ENCODE results near the gene SPIC. TPM values are rescaled to one million over a fixed set of nuclear protein-coding genes. Genes with fewer than 3 reads are reported as not detected.

Gene SPIC
- total and polyA plus RNA-seq, 2 of the 13 experiments (the other 11 are each of a cell fraction or from before 2014, with no cell fraction given) = not detected

DNA sequence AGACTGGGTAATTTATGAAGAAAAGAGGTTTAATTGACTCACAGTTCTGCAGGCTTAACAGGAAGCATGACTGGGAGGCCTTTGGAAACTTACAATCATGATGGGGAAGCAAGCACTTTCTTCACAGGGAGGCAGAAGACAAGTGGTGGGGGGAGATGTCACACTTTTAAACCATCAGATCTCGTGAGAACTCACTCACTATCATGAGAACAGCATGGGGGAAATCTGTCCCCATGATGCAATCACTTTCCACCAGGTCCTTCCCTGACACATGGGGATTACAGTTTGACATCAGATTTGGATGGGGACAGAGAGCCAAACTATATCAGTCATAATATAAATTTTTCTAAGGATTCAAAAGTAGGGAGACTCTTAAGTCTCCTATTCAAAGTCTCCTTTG, 46.0 kb downstream of the SPIC start:
- 8% methylated on average over 1 of the region's 1 CpG for WGBS (ENCODE audit: low lambda C conversion rate)
- no peak overlapping the region for H2AFZ ChIP-seq (ENCODE audit: low read length)
- no peak overlapping the region for H3K27ac ChIP-seq (ENCODE audit: extremely low read length, insufficient read depth, low read length)
- H3K79me2 ChIP-seq (ENCODE audit: insufficient read depth, low read length) = no peaks in the 10 kb centered on the region
- no peaks in the 10 kb centered on the region for H4K20me1 ChIP-seq (ENCODE audit: insufficient read depth, low read length)
- no peak overlapping the region for H3K4me3 ChIP-seq (replicated peaks in 1 of 3; ENCODE audit: insufficient read depth in 1 of 3, low read depth in 2 of 3, low read length in 3 of 3)
- no peaks in the 10 kb centered on the region for H3K36me3 ChIP-seq (replicated peaks in 1 of 2; ENCODE audit: control insufficient read depth in 1 of 2, insufficient read depth in 2 of 2, low read length in 2 of 2)
- FAIRE-seq (no peak), ATAC-seq (no peak), DNase-seq (ENCODE audit: low spot score) (no peak)
- ChIA-PET POLR2A (no interaction called here), CTCF (ENCODE audit: low intra/inter-chr PET ratio, low total read pairs) (no interaction called here)
- peaks cover 7% of the 10 kb centered on the region; the same call in 1 of the 2 replicates for H3K4me1 ChIP-seq (ENCODE audit: insufficient read depth, low read length)
- BruUV-seq (replicated peaks) = no TSS peak
- peaks cover 0 to 8% of the 10 kb centered on the region in 2 experiments; a peak in 1 of 5 replicates for H3K27me3 ChIP-seq (ENCODE audit: control insufficient read depth in 1 of 2, insufficient read depth in 2 of 2, low read length in 2 of 2)
- intact Hi-C loops (cut with micrococcal nuclease; ENCODE audit: unreplicated experiment) = no loop called here
- TF ChIP-seq CEBPB (IDR thresholded peaks at IDR 0.05; ENCODE audit: borderline replicate concordance, low read depth, low read length) = peak; percentile 28; the same call in 1 of the 2 replicates
- TF ChIP-seq ZNF552 (CRISPR knock-in tag; IDR thresholded peaks at IDR 0.05; ENCODE audit: borderline replicate concordance) = no peak
- no peak overlapping the region for H3K4me2 ChIP-seq (ENCODE audit: low read depth, low read length)
- no peak overlapping the region for H3K9ac ChIP-seq (ENCODE audit: insufficient read depth, low read depth, low read length)
- in situ Hi-C loops (cut with HindIII; ENCODE audit: extremely low pct_ligation_motif_present, low pct_unique_long_range_greater_than_20kb) = no loop called here
- no peaks in the 10 kb centered on the region for H3K9me3 ChIP-seq (ENCODE audit: low read length)

DNA sequence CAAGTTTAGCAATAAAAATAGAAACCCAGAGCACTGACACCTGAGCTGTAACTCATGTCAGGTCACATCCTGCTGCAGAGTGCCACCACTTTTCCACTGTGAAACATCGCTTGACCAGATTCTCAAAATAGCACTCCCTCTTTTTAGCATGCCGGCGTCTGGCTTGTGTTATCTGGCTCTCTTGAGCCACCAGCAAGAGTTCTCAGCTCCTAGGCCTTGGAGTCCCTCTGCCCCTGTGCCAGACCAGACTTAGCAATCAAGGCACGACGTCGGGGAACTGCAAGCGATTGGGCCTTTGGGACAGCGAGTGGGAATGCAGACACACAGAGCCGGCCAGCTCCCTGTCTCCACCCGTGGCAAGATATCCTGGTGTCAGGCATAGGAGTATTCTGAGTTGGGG, 52.5 kb downstream of the SPIC start:
- no peak for FAIRE-seq
- Histone ChIP-seq H4K20me1 (ENCODE audit: insufficient read depth, low read length) (no peaks in the 10 kb centered on the region), H3K4me2 (ENCODE audit: low read depth, low read length) (no peak overlapping the region), H3K36me3 (replicated peaks in 1 of 2; ENCODE audit: control insufficient read depth in 1 of 2, insufficient read depth in 2 of 2, low read length in 2 of 2) (no peaks in the 10 kb centered on the region), H3K79me2 (ENCODE audit: insufficient read depth, low read length) (no peaks in the 10 kb centered on the region), H3K9ac (ENCODE audit: insufficient read depth, low read depth, low read length) (no peak overlapping the region), H3K4me1 (ENCODE audit: insufficient read depth, low read length) (peaks cover 7% of the 10 kb centered on the region; the same call in 1 of the 2 replicates), H3K4me3 (replicated peaks in 1 of 3; ENCODE audit: insufficient read depth in 1 of 3, low read depth in 2 of 3, low read length in 3 of 3) (no peak overlapping the region), H3K27me3 (ENCODE audit: control insufficient read depth in 1 of 2, insufficient read depth in 2 of 2, low read length in 2 of 2) (peaks cover 0 to 13% of the 10 kb centered on the region in 2 experiments; a peak in 1 of 5 replicates), H2AFZ (ENCODE audit: low read length) (no peak overlapping the region), H3K9me3 (ENCODE audit: low read length) (no peaks in the 10 kb centered on the region), H3K27ac (ENCODE audit: extremely low read length, insufficient read depth, low read length) (no peak overlapping the region)
- ChIA-PET CTCF (ENCODE audit: low intra/inter-chr PET ratio, low total read pairs) (no interaction called here), POLR2A (no interaction called here)
- BruUV-seq (replicated peaks) = no TSS peak
- no peak for ATAC-seq
- no peak for TF ChIP-seq DNMT3B (CRISPR knock-in tag; conservative IDR thresholded peaks at IDR 0.05)
- TF ChIP-seq TOPORS (CRISPR knock-in tag; IDR thresholded peaks at IDR 0.05) = no peak
- TF ChIP-seq, protein P1, sequence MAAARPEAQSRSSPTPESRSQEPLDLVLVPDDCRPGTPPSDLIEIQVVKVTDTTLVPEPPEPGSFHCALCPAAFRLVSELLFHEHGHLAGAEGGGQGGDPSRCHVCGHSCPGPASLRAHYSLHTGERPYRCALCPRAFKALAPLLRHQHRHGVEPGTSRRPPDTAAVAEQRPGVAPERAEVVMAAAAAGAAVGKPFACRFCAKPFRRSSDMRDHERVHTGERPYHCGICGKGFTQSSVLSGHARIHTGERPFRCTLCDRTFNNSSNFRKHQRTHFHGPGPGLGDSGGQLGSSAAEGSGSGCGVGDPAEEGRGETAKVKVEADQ (CRISPR knock-in tag; IDR thresholded peaks at IDR 0.05; ENCODE audit: borderline replicate concordance) = no peak
- TF ChIP-seq ZSCAN12 (CRISPR knock-in tag; IDR thresholded peaks at IDR 0.05) = no peak
- TF ChIP-seq ZNF430 (CRISPR knock-in tag; IDR thresholded peaks at IDR 0.05) = no peak
- TF ChIP-seq ZFP90 (CRISPR knock-in tag; IDR thresholded peaks at IDR 0.05; ENCODE audit: borderline replicate concordance) = no peak
- TF ChIP-seq ZNF264 (CRISPR knock-in tag; IDR thresholded peaks at IDR 0.05) = no peak
- TF ChIP-seq FOXJ3 (CRISPR knock-in tag; IDR thresholded peaks at IDR 0.05; ENCODE audit: borderline replicate concordance) = no peak
- TF ChIP-seq U2AF2 (IDR thresholded peaks at IDR 0.05; ENCODE audit: low read depth, low read length) = no peak
- in situ Hi-C loops (cut with HindIII; ENCODE audit: extremely low pct_ligation_motif_present, low pct_unique_long_range_greater_than_20kb) = no loop called here
- 86% methylated on average over 9 of the region's 10 CpGs for WGBS (ENCODE audit: low lambda C conversion rate)
- DNase-seq (ENCODE audit: low spot score) = no peak
- intact Hi-C loops (cut with micrococcal nuclease; ENCODE audit: unreplicated experiment) = no loop called here

Data from HepG2 (cell line).